Stimulated activated CD4-positive, alpha-beta T cell treated with anti-CD3 and anti-CD28 coated beads, TNF-alpha, amount 100 ng/mL, for 24 hours (primary cell): ENCODE data around the gene PDPN.
"Not testable (repeated sequence)": the region's sequence is repeated elsewhere in the genome, so short reads cannot be mapped to it uniquely, and the experiment has no call there.

ENCODE experiments used
- DNase-seq, 3 experiments: peaks; one replicate each; pipeline ENCODE4 v3.0.0-alpha.2; 2020; ENCODE audit warnings: low read depth in 3 of 3

The PDPN gene, protein sequence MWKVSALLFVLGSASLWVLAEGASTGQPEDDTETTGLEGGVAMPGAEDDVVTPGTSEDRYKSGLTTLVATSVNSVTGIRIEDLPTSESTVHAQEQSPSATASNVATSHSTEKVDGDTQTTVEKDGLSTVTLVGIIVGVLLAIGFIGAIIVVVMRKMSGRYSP

GRCh38 chr1:13583595-13583965, at the start of gene PDPN:
Gene PDPN (plus strand): TSS chr1:13583832. CDS start chr1:13584034, 202 bp downstream.
- no peak for DNase-seq

DNA sequence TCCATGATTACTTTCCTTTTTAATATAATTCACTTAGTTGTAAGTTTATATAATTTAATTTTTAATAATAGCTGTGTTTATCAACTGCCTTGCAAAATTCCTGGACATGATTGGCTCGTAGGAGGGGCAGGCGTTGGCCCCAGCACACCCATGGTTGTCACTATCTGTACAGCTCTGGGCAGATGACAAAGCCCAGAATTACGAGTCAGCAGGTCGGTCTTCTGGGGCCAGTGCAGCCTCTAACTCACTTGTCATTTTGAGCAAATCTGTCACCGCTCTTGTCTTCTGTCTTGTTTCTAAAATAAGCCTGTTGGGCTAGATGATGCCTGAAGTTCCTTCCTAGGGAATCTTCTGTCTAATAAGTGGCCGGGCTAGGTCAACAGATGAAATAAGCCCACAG, 48.4 kb upstream of the PDPN start:
- DNase-seq: no peak

DNA sequence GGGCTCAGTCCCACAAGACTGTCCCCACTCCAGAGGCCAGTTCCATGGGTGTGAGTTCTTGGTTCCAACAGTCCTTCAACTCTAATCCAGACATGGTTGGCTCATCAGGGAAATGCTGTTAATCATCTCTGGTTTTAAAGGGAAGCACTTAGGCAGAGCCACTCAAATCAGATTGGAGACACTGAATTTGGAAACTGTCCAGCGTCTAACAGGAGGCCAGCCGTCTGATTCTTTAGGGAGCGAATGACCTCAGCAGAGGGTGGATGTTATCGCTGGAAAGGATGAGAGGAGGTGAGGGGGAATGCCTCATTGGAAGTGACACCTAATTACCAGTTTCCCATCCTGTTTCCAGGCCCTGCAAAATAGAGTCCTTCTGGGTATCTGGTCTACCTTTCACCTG, 47.1 kb upstream of the PDPN start:
- DNase-seq: no peak

DNA sequence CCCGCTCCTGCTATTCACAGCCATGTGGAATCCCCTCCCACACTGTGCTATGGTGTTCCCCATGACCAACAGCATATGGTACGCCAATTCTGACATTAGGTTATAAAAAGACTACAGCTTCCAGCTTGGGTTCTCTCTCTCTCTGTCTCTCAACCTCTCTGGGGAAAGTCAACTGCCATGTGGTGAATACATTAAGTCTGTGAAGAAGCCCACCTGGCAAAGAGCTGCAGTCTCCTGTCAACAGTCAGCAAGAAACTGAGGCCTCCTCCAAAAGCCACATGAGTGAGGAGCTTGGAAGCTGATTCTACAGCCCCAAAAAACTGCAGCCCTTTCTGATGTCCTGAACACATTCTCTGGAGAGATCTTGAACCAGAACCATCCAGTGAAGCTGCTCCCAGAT, 44.8 kb upstream of the PDPN start:
- DNase-seq: no peak

GRCh38 chr1:13539683-13540082, 43.9 kb upstream of the PDPN start:
- no peak for DNase-seq

- DNase-seq: no peak
Observed at GRCh38 chr1:13540866-13541265, 42.8 kb upstream of the PDPN start.

DNA sequence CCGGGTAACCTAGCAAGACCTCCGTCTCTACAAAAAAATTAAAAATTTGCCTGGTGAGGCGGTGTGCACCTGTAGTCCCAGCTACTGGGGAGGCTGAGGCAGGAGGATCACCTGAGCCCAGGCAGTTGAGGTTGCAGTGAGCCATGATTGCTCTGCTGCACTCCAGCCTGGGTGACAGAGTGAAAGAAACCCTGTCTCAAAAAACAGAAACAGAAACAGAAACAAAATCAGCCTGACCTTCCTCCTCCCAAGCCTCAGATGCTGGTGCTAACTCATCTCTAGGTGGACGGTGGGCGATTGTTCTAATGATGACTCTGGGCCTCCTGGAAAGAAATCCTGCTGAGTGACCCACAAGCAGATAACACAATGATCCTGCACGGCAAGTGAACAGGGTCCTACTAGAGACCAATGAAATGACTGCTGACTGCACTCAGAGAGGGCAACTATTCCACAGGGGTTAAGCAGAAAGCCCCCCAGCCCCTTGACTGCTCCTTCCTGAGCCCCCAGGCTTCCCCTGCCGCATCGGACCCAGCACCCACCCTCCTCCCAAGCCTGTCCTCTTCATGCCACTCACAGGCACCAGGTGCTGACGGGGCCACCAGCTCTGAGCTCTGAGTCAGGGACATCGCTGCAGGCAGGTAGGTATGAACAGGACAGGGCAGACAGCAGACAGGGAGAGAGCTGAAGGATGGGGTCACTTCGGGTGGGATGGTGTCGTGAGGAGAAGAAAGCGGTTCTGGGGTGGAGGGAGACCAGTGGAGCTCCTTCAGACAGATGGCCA, 42.0 kb upstream of the PDPN start:
- no peak for DNase-seq

GRCh38 chr1:13543451-13544220, 40.0 kb upstream of the PDPN start:
- no peak for DNase-seq

DNA sequence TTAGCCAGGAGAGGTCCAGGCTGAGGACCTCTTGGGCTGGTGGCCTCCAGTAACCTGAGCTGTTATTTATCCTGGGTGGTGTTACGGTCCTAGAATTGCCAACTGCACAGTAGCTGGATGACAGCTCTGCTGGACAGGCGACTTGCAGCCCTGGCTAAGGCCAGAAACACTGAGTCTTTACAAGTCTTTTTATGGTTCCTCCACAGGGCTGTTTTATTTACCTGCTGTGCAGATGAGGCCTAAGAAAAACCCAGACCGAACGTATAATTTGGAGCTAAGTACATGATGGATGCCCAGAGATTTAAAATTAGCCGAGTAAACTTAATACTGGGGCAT, 39.4 kb upstream of the PDPN start:
- no peak for DNase-seq

- no peak for DNase-seq
Observed at GRCh38 chr1:13546791-13547190, 36.8 kb upstream of the PDPN start.

DNA sequence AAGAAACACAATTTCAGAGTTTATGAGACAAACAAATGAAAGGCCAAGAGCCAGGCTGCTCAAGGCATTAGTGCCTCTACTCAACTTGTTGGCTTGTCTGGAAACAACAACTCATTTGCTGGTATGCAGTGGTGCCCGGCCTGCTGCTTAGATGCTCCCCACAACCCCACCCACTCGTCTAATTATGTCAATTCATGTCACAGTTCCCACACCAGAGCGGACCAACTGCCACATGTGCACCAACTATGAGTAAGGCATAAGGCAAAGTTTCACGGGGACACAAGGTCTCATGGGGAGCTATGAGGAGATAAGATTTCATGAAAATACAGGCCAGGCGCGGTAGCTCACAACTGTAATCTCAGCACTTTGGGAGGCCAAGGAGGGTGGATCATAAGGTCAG, 35.4 kb upstream of the PDPN start:
- no peak for DNase-seq

DNA sequence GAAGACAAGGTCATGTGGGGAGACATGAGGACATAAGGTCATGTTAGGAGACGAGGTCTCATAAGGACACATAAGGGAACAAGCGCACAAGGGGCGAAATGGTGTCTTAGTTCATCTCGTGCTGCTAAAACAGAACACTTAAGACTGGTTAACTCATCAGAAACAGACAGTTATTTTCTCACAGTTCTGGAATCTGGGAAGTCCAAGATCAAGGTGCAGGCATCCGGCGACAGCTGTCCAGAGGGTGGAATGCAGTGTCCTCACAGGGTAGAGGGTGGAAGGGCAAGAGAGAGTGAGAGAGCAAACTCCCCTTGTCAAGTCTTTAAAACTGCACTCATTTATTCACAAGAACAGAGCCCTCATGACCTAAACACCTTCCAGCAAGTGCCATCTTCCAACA, 34.6 kb upstream of the PDPN start:
- DNase-seq: no peak

GRCh38 chr1:13549521-13549920, 34.1 kb upstream of the PDPN start:
- DNase-seq: no peak

DNA sequence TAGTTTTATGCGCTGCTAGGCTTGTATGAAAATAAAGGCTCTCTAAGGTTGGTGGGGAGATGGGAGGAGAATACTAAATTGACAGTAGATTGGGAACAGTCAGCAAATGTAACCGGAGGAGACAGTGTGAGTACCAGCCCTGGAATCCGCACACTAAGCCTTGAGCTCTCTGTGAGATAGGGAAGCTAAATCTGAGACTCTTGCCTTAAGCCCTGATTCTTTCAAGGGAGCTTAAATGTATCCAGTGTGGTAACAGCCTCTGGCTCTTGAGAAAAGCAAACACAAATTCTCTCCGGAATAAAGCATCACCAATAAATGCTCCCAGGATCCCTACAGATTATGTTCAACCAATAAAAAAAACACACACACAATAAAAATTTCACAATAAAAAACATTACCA, 33.0 kb upstream of the PDPN start:
- DNase-seq: no peak

DNA sequence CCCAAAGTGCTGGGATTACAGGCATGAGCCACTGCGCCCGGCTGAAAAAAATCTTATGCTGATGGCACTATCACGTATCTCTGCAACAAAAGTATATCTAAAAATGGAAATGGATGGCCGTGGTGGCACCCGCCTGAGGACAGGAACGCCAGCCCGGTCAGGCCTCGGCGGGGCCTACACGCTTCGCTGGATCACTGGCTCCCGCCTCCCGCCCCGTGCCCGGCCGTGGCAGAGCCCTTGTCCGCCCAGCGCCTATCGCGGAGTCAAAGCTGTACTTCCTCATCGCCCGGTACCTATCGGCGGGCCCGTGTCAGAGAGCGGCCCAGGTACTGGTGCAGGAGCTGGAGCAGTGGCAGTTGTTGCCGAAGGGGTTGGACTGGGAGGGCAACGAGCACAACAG, 28.8 kb upstream of the PDPN start:
- DNase-seq: no peak

DNA sequence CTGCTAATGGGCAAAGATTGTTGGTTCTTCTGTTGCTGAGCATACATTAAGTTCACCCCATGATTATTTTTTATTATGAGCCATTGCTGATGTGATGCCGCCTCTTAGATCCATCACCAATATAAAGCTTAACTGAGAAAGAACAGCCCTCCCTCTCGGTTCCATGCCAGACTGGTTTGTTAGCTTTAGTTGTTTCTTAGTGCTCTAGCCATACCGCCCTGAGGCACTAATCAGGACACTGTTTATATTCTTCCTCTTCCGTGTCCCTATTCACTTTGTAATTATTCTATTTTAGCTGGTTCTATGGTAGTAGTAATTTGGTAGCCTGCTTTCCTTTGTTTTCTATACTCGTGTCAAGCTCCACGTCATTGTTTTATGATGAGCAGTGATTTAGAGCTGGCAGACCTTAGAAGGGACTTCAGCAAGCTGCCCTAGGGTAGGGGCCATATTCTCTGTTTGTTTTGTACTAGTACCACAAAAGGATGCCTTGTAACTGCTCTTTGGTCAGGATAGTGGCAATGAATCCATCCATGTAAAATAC, 27.3 kb upstream of the PDPN start:
- DNase-seq: no peak

GRCh38 chr1:13560541-13560940, 23.1 kb upstream of the PDPN start:
- DNase-seq: no peak

GRCh38 chr1:13562981-13563380, 20.7 kb upstream of the PDPN start:
- not testable (repeated sequence) for DNase-seq

DNA sequence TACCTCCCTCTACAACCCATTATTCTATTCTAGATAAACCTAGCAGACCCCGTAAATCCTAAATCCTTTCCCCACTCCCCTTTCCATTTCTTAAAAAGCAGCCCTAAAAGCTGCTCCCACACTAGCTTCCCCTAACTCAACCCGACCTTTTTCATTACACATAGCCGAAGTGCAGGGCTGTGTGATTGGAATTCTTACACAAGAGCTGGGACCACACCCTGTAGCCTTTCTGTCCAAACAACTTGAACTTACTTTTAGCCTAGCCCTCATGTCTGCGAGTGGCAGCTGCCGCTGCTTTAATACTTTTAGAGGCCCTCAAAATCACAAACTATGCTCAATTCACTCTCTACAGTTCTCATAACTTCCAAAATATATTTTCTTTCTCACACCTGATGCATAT, 19.6 kb upstream of the PDPN start:
- no peak for DNase-seq

- not testable (repeated sequence) for DNase-seq
Observed at GRCh38 chr1:13570435-13570834, 13.2 kb upstream of the PDPN start.

DNA sequence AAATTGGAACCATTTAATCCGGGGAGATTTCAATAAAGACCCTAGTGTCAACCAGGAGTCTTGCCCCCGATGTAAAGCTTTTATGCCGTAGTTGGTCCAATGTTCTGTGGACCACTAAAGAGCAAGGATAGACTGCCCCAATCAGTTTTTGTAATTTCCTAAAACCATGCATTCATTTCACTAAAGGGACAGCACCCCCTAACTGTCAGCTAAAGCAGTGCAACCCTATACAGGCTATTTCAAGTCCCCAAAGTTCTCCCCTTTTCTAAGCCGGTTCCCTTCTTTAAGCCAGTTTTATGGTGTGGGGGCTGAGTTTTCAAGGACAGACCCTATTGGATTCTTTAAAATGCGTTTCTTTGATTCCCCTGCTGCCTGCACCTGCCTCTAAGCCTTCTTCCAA, 12.7 kb upstream of the PDPN start:
- DNase-seq: no peak

DNA sequence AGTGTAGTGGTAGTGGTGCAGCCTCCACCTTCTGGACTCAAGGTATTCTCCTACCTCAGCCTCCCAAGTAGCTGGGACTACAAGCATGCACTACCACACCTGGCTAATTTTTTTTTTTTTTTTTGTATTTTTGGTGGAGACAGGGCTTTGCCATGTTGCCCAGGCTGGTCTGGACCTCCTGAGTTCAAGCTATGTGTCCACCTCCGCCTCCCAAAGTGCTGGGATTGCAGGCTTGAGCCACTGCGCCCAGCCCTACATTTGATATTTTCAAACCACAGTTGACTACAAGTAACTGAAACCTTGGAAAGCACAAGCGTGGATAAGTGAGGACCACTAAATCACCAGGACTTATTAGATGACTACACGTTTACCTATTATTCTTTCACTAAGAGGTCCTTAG, 10.0 kb upstream of the PDPN start:
- DNase-seq: no peak

- no peak for DNase-seq
Observed at GRCh38 chr1:13576926-13577325, 6.7 kb upstream of the PDPN start.
